SKM-1 (cell line): ENCODE measurements around the gene GDF11.

Experiments
- DNase-seq: peaks from one replicate; lab custom pipeline; 2025; ENCODE audit not compliant: unreplicated experiment; lab: John Stamatoyannopoulos, UW

GDF11 gene

GRCh38 chr12:55722948-55723347 lies 20.0 kb upstream of the GDF11 start:
- DNase-seq: no peak

DNA sequence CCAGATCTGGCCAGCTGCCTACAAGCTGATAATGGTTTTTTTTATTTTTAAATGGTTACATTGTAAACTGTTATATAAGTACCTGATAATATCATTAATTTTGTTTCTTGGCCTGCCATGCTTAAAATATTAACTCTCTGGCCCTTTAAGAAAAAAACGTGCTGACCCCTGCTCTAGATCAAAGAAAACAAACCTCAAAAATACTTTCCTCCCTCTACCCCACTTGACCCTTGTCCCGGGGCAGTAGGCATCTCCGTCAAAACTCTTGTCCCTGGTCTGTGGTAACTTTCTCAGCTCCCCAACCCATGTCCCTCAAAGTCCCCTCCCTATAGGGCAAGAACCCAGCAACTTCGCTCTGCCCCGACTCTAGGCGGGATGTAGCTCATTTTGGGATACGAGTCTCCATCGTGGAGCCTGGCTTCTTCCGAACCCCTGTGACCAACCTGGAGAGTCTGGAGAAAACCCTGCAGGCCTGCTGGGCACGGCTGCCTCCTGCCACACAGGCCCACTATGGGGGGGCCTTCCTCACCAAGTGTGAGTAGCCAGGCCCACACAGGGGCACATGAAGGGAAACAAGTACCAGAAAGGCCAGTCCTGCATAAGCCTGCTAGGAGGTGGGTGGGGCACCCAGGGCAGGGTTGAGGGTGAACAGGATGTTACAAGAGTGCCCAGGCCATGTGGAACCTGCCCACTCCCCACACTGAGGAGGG lies 19.3 kb upstream of the GDF11 start:
- no peak for DNase-seq

- DNase-seq: no peak
These were observed 18.5 kb upstream of the GDF11 start for GRCh38 chr12:55724226-55724939.

GRCh38 chr12:55724940-55725309 lies 18.0 kb upstream of the GDF11 start:
- no peak for DNase-seq

DNA sequence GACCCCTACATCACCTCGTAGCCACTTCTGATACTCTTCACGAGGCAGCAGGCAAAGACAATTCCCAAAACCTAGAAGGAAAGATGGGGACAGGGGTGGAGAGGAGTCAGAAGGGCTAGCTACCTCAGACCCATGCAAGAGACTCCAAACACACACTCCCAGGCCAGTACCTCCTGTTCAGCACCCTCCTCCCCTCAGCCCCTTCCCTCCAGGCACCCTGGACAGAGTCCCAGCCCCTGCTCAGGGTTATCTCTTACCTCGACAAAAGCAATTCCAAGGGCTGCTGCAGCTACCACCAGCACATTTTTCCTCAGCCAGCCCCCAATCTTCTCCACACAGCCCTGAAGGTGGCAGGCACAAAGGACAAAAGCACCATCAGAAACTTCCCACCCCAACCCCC lies 17.4 kb upstream of the GDF11 start:
- DNase-seq: no peak

GRCh38 chr12:55726971-55727370 lies 16.0 kb upstream of the GDF11 start:
- no peak for DNase-seq

DNA sequence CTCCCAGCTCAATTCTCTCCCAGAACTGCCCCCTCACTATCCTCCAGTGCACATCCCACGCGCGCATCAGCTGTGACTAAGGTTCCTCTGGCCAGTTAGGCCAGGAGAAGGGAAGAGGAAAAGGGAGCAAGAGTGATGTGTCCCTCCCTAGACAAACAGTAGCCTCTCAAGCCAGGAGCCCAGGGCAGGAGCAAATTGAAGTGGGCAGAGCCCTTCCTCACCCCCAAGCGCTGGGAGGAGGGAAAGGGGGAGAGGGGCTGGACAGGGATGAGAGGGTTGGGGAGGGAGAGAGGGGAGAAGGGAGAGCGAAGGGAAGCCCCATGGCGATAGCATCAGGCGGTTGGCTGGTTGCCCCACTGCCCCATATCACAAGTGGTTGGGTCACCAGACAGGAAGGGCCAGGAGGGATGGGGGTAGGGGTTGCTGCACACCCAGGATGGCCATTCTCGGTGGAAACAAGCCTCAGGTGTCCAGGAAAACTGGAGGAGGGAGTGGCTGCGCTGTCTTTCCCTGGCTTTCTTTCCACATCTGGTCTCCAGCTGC lies 15.2 kb upstream of the GDF11 start:
- DNase-seq: no peak

GRCh38 chr12:55728186-55728938 lies 14.6 kb upstream of the GDF11 start:
- DNase-seq: no peak

GRCh38 chr12:55728939-55729818 lies 13.7 kb upstream of the GDF11 start, which contains the start of gene CD63:
Gene CD63 (minus strand): TSS chr12:55729009. CDS start chr12:55728341, 668 bp downstream.
- no peak for DNase-seq

- DNase-seq: no peak
These were observed 12.8 kb upstream of the GDF11 start for GRCh38 chr12:55729819-55730818.

DNA sequence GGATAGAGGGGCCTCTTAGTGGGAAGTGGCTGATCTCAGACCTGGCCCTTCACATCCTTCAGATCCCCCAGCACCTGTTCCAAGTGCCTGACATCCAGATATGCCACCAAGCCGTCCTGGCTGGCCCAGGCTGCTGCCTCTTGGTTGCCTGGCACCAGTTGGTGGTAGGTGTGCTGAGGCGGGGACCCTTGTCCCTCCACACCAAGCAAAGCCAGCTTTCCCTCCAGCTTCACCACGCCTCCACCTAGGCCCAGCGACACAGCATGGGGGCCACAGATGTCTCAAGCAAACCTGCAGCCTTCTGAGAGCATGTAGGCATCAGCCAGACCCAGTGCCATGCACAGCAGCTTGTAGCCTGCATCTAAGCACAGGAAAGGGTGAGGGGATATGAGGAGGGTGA lies 10.6 kb upstream of the GDF11 start:
- DNase-seq: no peak

DNA sequence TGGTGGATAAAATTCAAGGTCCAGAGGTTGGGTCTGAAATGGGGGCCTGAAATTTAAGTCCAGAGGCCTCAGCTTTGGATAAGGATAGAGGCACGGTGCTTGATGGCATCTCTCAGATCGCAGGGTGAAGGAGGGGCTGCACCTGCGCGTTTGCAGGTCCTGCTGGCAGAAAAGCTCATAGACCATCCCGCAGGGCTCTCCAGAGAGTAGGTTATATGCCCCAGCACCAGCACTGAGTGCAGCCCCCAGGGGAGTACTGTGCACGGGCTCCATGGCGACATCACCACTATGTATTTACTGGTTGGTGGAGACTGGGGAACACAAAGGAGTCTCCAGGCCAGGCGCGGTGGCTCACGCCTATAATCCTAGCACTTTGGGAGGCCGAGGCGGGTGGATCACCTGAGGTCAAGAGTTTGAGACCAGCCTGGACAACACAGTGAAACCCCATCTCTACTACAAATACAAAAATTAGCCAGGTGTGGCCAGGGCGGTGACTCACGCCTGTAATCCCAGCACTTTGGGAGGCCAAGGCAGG lies 9.8 kb upstream of the GDF11 start:
- no peak for DNase-seq

- no peak for DNase-seq
These were observed 9.1 kb upstream of the GDF11 start for GRCh38 chr12:55733858-55734257.

GRCh38 chr12:55734595-55734994 lies 8.3 kb upstream of the GDF11 start:
- no peak for DNase-seq

GRCh38 chr12:55736076-55736475 lies 6.8 kb upstream of the GDF11 start:
- DNase-seq: no peak

GRCh38 chr12:55736780-55737580 lies 5.9 kb upstream of the GDF11 start:
- DNase-seq: no peak

GRCh38 chr12:55737581-55738122 lies 5.3 kb upstream of the GDF11 start:
- no peak for DNase-seq
